CD4-positive, alpha-beta T cell treated with Interleukin-10 for 1 hour (primary cell): ENCODE measurements around the gene KRT10.
"Not testable (repeated sequence)": the region's sequence is repeated elsewhere in the genome, so short reads cannot be mapped to it uniquely, and the experiment has no call there.

Experiments
- DNase-seq: peaks from one replicate; pipeline ENCODE4 v3.0.0-alpha.2; 2020

The KRT10 gene

GRCh38 chr17:40830085-40830776, 7.8 kb upstream of the KRT10 start:
- DNase-seq: no peak

- no peak for DNase-seq
These were observed 6.1 kb upstream of the KRT10 start for GRCh38 chr17:40828454-40829044.

GRCh38 chr17:40827746-40828453, 5.5 kb upstream of the KRT10 start:
- no peak for DNase-seq

- DNase-seq: no peak
These were observed 3.2 kb upstream of the KRT10 start for GRCh38 chr17:40825599-40825998.

GRCh38 chr17:40824015-40824832, 1.8 kb upstream of the KRT10 start:
- DNase-seq: no peak

GRCh38 chr17:40821536-40821935, 878 bp downstream of the KRT10 start:
- no peak for DNase-seq

GRCh38 chr17:40820228-40820838, 2.1 kb downstream of the KRT10 start:
- DNase-seq: no peak

- DNase-seq: no peak
These were observed 2.8 kb downstream of the KRT10 start for GRCh38 chr17:40819528-40820125.

- DNase-seq: peak; percentile 89
These were observed 3.5 kb downstream of the KRT10 start for GRCh38 chr17:40818733-40819527.

GRCh38 chr17:40818343-40818732, 4.1 kb downstream of the KRT10 start:
- no peak for DNase-seq

GRCh38 chr17:40817103-40817682, 5.2 kb downstream of the KRT10 start:
- no peak for DNase-seq

GRCh38 chr17:40816569-40816968, 5.8 kb downstream of the KRT10 start:
- no peak for DNase-seq

GRCh38 chr17:40815381-40815780, 7.0 kb downstream of the KRT10 start:
- DNase-seq: no peak

- DNase-seq: not testable (repeated sequence)
These were observed 7.8 kb downstream of the KRT10 start for GRCh38 chr17:40814657-40815056.

GRCh38 chr17:40813804-40814203, 8.6 kb downstream of the KRT10 start:
- DNase-seq: no peak

- DNase-seq: no peak
These were observed 9.8 kb downstream of the KRT10 start for GRCh38 chr17:40812639-40813038.

GRCh38 chr17:40810494-40810893, 11.9 kb downstream of the KRT10 start:
- no peak for DNase-seq

- no peak for DNase-seq
These were observed 12.5 kb downstream of the KRT10 start for GRCh38 chr17:40809721-40810421.

GRCh38 chr17:40806131-40806530, 16.3 kb downstream of the KRT10 start:
- no peak for DNase-seq

GRCh38 chr17:40803617-40804082, 18.8 kb downstream of the KRT10 start:
- peak; percentile 76 for DNase-seq
